H9 (cell line): ENCODE results near the gene LMX1A. TPM values are rescaled to one million over a fixed set of nuclear protein-coding genes. Genes with fewer than 3 reads are reported as not detected.

Experiments
- DNase-seq: peaks from one replicate; pipeline ENCODE4 v3.0.0-alpha.2; 2017
- H2AFZ ChIP-seq: one replicate; pipeline ENCODE4 v1.6.1; 2013; ENCODE audit warnings: mild to moderate bottlenecking, low read length, control low read depth, moderate library complexity
- H2AK5ac ChIP-seq: 2 replicates; pipeline ENCODE4 v1.6.1; 2013; ENCODE audit warnings: low read length, control low read depth, mixed read lengths; ENCODE audit not compliant: insufficient read length
- H2BK120ac ChIP-seq: one replicate; pipeline ENCODE4 v1.6.1; 2013; ENCODE audit warnings: low read depth, mild to moderate bottlenecking, low read length, control low read depth, inconsistent platforms; ENCODE audit not compliant: poor library complexity, severe bottlenecking
- H2BK12ac ChIP-seq: 2 replicates; pipeline ENCODE4 v1.6.1; 2013; ENCODE audit warnings: low read length, control low read depth, mixed read lengths, low read depth; ENCODE audit not compliant: insufficient read length
- H2BK15ac ChIP-seq: 2 replicates; pipeline ENCODE4 v1.6.1; 2013; ENCODE audit warnings: low read depth, low read length, control low read depth
- H2BK20ac ChIP-seq: one replicate; pipeline ENCODE4 v1.6.1; 2013; ENCODE audit warnings: low read depth, mild to moderate bottlenecking, low read length, control low read depth, inconsistent platforms; ENCODE audit not compliant: poor library complexity, severe bottlenecking
- H2BK5ac ChIP-seq: 2 replicates; pipeline ENCODE4 v1.6.1; 2013; ENCODE audit warnings: low read length, control low read depth, mixed read lengths; ENCODE audit not compliant: insufficient read length
- H3K14ac ChIP-seq: 2 replicates; pipeline ENCODE4 v1.6.1; 2013; ENCODE audit warnings: low read length, control low read depth; ENCODE audit not compliant: insufficient read depth
- H3K18ac ChIP-seq: 2 replicates; pipeline ENCODE4 v1.6.1; 2013; ENCODE audit warnings: low read depth, mild to moderate bottlenecking, mixed read lengths, low read length, control low read depth; ENCODE audit not compliant: insufficient read length
- H3K23ac ChIP-seq: 2 replicates; pipeline ENCODE4 v1.6.1; 2013; ENCODE audit warnings: low read length, control low read depth, mixed read lengths, low read depth; ENCODE audit not compliant: insufficient read length
- H3K23me2 ChIP-seq: 2 replicates; pipeline ENCODE4 v1.6.1; 2013; ENCODE audit warnings: low read depth, mild to moderate bottlenecking, mixed read lengths, low read length, control low read depth; ENCODE audit not compliant: insufficient read length, poor library complexity, severe bottlenecking
- H3K27ac ChIP-seq: 2 replicates; pipeline ENCODE4 v1.5.1; 2013; ENCODE audit warnings: low read length, control low read depth, mixed read lengths, low read depth; ENCODE audit not compliant: insufficient read length
- H3K27me3 ChIP-seq: 2 replicates; pipeline ENCODE4 v1.6.1; 2013; ENCODE audit warnings: low read length, control low read depth, inconsistent platforms; ENCODE audit not compliant: insufficient read depth
- H3K4ac ChIP-seq: 2 replicates; pipeline ENCODE4 v1.6.1; 2013; ENCODE audit warnings: low read depth, mild to moderate bottlenecking, control low read depth, inconsistent platforms, low read length, moderate library complexity
- H3K4me1 ChIP-seq: 2 replicates; pipeline ENCODE4 v1.6.1; 2013; ENCODE audit warnings: low read length, control low read depth, inconsistent platforms; ENCODE audit not compliant: insufficient read depth
- H3K4me2 ChIP-seq: 2 replicates; pipeline ENCODE4 v1.6.1; 2013; ENCODE audit warnings: low read length, control low read depth, mixed read lengths; ENCODE audit not compliant: insufficient read length, insufficient read depth
- H3K56ac ChIP-seq: 2 replicates; pipeline ENCODE4 v1.6.1; 2013; ENCODE audit warnings: low read depth, mild to moderate bottlenecking, mixed read lengths, low read length, control low read depth; ENCODE audit not compliant: insufficient read length
- H3K79me1 ChIP-seq: 2 replicates; pipeline ENCODE4 v1.6.1; 2013; ENCODE audit warnings: low read depth, mild to moderate bottlenecking, moderate library complexity, low read length, control low read depth, inconsistent platforms; ENCODE audit not compliant: insufficient read depth, poor library complexity, severe bottlenecking
- H3K79me2 ChIP-seq: 2 replicates; pipeline ENCODE4 v1.6.1; 2013; ENCODE audit warnings: low read length, control low read depth, inconsistent platforms; ENCODE audit not compliant: insufficient read depth
- H3K9ac ChIP-seq: 2 replicates; pipeline ENCODE4 v1.6.1; 2013; ENCODE audit warnings: low read length, control low read depth, mixed read lengths; ENCODE audit not compliant: insufficient read length; ENCODE audit errors: extremely low read depth
- H3K9me3 ChIP-seq: one replicate; pipeline ENCODE4 v1.6.1; 2013; ENCODE audit warnings: low read depth, low read length, inconsistent platforms; ENCODE audit not compliant: control insufficient read depth
- H3T11ph ChIP-seq: one replicate; pipeline ENCODE4 v1.6.1; 2013; ENCODE audit warnings: mild to moderate bottlenecking, low read length, control low read depth, inconsistent platforms
- H4K20me1 ChIP-seq: one replicate; pipeline ENCODE4 v1.6.1; 2013; ENCODE audit not compliant: control insufficient read depth, insufficient read length, insufficient read depth
- H4K5ac ChIP-seq: 2 replicates; pipeline ENCODE4 v1.6.1; 2013; ENCODE audit warnings: low read depth, mild to moderate bottlenecking, mixed read lengths, low read length, control low read depth; ENCODE audit not compliant: insufficient read length
- H4K8ac ChIP-seq: replicated peaks from 2 replicates; pipeline ENCODE4 v1.6.1; 2013; ENCODE audit warnings: low read length, control low read depth, mixed read lengths, low read depth; ENCODE audit not compliant: insufficient read length
- H4K91ac ChIP-seq: 2 replicates; pipeline ENCODE4 v1.6.1; 2013; ENCODE audit warnings: low read depth, mild to moderate bottlenecking, moderate library complexity, mixed read lengths, low read length, control low read depth; ENCODE audit not compliant: insufficient read length
- H3K27ac Mint-ChIP-seq, 3 experiments: 2 replicates in 2 of 3; 3 replicates in 1 of 3; pipeline ENCODE4 v1.8.0; 2020 to 2021; ENCODE audit warnings: mixed read lengths in 3 of 3, mild to moderate bottlenecking in 1 of 3, moderate library complexity in 1 of 3
- H3K27me3 Mint-ChIP-seq: 2 replicates; pipeline ENCODE4 v1.8.0; 2021; ENCODE audit warnings: low read depth, mild to moderate bottlenecking, moderate library complexity, mixed read lengths
- H3K36me3 Mint-ChIP-seq, 3 experiments: 2 replicates in 2 of 3; 3 replicates in 1 of 3; pipeline ENCODE4 v1.8.0; 2020 to 2021; ENCODE audit warnings: low read depth in 3 of 3, mixed read lengths in 3 of 3; ENCODE audit not compliant: insufficient read depth in 1 of 3
- H3K4me1 Mint-ChIP-seq, 2 experiments: 2 replicates each; pipeline ENCODE4 v1.8.0; 2020; ENCODE audit warnings: mixed read lengths in 2 of 2
- H3K4me3 Mint-ChIP-seq, 2 experiments: 2 replicates in 1 of 2; 3 replicates in 1 of 2; pipeline ENCODE4 v1.8.0; 2020 to 2021; ENCODE audit warnings: mild to moderate bottlenecking in 2 of 2, mixed read lengths in 2 of 2, moderate library complexity in 1 of 2
- H3K9me3 Mint-ChIP-seq, 2 experiments: 2 replicates in 1 of 2; 3 replicates in 1 of 2; pipeline ENCODE4 v1.8.0; 2020; ENCODE audit warnings: mild to moderate bottlenecking in 2 of 2, mixed read lengths in 2 of 2, moderate library complexity in 1 of 2
- CTCF ChIP-seq: fragments of 200-600 bp; sonication (generic); conservative IDR thresholded peaks from 3 replicates; pipeline ENCODE4 v1.8.0; 2021; ENCODE audit warnings: antibody characterized with exemption, mild to moderate bottlenecking
- WGBS: extraction: QIAGEN DNeasy Blood & Tissue Kit; methylation state at CpG from one replicate; pipeline ENCODE4 v1.1.7; 2013; ENCODE audit warnings: missing lambda C conversion rate, low lambda C conversion rate, mixed read lengths; ENCODE audit not compliant: insufficient read length; ENCODE audit errors: extremely low coverage; 5-methylcytosine and 5-hydroxymethylcytosine counted together
- total RNA-seq: library from RNA; stranded (reverse); gene quantifications from 2 replicates; pipeline ENCODE4 v1.2.1, GENCODE V29; 2021

Gene LMX1A
- total RNA-seq, 1 experiment from 2014 or later, result not detected

GRCh38 chr1:165375623-165376022 is 19.1 kb upstream of the LMX1A start:
- H3K27ac Mint-ChIP-seq, result no peak overlapping the region
- no peak for DNase-seq
- Histone ChIP-seq H3K23me2 (peaks cover 13% of the 10 kb centered on the region), H2BK12ac (no peak overlapping the region), H3K4me2 (peak overlapping the region; percentile 96), H4K91ac (no peak overlapping the region), H3K79me1 (no peaks in the 10 kb centered on the region), H3K79me2 (no peaks in the 10 kb centered on the region), H4K8ac (no peak overlapping the region), H2BK20ac (no peak overlapping the region), H2AFZ (no peak overlapping the region), H2BK5ac (no peak overlapping the region), H2AK5ac (no peak overlapping the region), H4K20me1 (no peaks in the 10 kb centered on the region), H3K14ac (peak overlapping the region; percentile 71; the same call in 1 of the 2 replicates), H3K27ac (no peak overlapping the region), H3K27me3 (peaks cover 4% of the 10 kb centered on the region; the same call in 1 of the 2 replicates), H3K9ac (no peak overlapping the region), H3K4me1 (0 out of 2 replicates have a peak, but pooled peaks cover 3% of the 10 kb centered on the region), H3K4ac (no peak overlapping the region), H3K9me3 (no peaks in the 10 kb centered on the region), H2BK15ac (no peak overlapping the region), H2BK120ac (no peak overlapping the region), H3K23ac (no peak overlapping the region), H3K56ac (no peak overlapping the region), H3K18ac (no peak overlapping the region), H4K5ac (no peak overlapping the region), H3T11ph (no peak overlapping the region)
- peak overlapping the region; percentile 33 to 64 for H3K4me3 Mint-ChIP-seq
- no peaks in the 10 kb centered on the region for H3K36me3 Mint-ChIP-seq
- no peak for TF ChIP-seq CTCF
- WGBS, result no CpG with 5 or more reads among the region's 7 CpGs
- H3K4me1 Mint-ChIP-seq, result peaks cover 15 to 17% of the 10 kb centered on the region in 2 experiments
- no peaks in the 10 kb centered on the region for H3K9me3 Mint-ChIP-seq
- H3K27me3 Mint-ChIP-seq, result peaks cover 88% of the 10 kb centered on the region
